Urothelium cell line (cell line): Measurements from ENCODE around the gene GRID1.

Experiments used
- DNase-seq: peaks from one replicate; pipeline ENCODE4 v3.0.0; 2011; ENCODE audit warnings: low spot score, mixed read lengths
- FAIRE-seq: peaks from 2 replicates; lab custom pipeline; 2011; peaks lifted over from hg19 to GRCh38; lab: Jason Lieb, UNC

Gene GRID1

DNA sequence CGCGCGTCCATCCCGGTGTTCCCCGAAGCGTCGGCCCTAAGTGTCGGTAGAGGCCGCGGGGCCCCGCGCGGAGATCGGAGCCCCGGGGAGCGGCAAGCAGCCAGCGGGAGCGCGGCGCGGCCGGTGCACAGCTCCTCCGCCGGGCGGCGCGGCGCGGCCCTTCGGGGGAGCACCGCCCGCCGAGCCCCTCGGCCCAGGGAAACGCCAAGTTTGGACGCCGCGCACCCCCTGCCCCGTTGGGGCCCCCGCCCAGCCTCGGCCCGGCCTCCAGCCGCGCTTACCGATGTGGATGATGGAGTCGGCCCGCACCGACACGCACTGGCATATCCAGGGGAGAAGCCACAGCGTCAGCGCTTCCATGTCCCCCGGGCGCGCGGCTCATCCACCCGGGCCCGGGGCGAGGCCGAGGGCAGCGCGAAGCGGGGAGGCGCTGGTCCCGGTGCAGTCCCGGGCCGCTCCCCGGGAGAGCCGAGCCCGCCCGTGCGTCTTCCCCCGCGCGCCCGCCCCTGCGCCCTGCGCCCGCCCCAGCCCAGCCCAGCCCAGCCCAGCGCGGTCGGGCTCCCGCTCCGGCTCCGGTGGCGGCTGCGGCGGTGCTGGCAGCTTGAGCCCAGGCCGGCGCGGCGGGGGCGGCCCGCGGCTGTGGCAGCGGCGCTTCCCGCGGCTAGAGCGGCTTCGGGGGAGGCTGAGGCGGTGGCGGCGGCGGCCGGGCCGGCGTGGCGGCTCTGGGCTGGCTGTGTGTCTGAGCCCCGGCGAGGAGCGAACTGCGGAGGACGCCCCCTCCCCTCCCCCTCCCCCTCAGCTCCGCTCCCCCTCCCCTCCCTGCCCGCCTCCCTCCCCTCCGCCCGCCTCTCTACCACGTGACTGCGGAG is at the start of gene GRID1:
GRID1 (minus strand) TSS at position 763 of the 869 bp plus-strand sequence.
- FAIRE-seq = no peak

GRCh38 chr10:86415583-86415982 is 49.0 kb upstream of the GRID1 start:
- FAIRE-seq (no peak), DNase-seq (no peak)

More for the DNA sequence above, at the start of gene GRID1:
- peak; percentile 82 for DNase-seq

- FAIRE-seq (no peak), DNase-seq (no peak)
Observed at GRCh38 chr10:86415116-86415515, 48.5 kb upstream of the GRID1 start.

GRCh38 chr10:86413046-86413728 is 46.6 kb upstream of the GRID1 start:
- DNase-seq = no peak

GRCh38 chr10:86411852-86412560 is 45.4 kb upstream of the GRID1 start:
- no peak for FAIRE-seq

More at GRCh38 chr10:86413046-86413728, 46.6 kb upstream of the GRID1 start:
- no peak for FAIRE-seq

DNA sequence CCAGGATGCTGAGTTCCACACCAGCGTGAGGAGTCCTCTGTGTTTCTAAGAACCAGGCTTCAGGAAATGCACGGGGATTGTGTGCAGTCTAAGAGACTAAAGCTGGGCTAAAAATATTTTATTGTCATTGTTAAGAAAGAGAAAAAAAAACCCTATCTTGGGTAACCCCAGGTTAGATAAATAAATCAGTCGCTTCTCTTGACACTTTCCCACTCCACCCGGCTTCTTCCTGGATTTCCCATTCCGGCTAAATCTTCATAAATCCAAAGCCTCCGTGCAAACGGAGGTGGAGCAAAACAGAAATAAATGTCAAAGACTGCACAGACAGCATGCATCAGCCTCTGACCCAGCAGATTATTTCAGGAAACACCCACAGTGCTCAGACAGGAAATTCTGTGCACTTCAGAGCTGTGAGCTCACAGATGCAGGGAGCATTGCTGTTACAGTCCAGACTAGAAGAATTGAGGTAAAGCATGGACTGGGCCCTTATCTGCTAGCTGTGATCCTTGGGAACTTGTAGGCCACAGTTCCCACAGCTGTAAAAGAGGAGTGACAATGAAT is 44.8 kb upstream of the GRID1 start:
- FAIRE-seq = no peak
- no peak for DNase-seq

More at GRCh38 chr10:86411852-86412560, 45.4 kb upstream of the GRID1 start:
- DNase-seq = no peak

- FAIRE-seq (peak; percentile 32), DNase-seq (no peak)
Observed at GRCh38 chr10:86410542-86411124, 44.0 kb upstream of the GRID1 start.

DNA sequence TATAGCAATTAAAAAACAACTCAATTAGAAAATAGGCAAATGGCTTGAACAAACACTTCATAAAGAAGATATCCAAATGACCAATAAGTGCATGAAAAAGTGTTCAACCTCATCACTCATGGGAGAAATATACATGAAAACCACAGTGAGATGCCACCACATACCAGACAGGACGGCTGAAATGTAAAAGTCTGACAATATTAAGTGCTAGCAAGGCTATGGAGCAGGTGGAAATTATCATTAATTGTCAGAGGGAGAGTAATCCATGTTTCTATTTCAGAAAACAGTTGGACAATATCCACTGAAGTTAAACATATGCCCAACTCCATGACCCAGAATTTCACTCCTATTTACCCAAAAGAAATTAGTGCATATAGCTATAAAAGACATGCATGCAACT is 42.6 kb upstream of the GRID1 start:
- no peak for FAIRE-seq

GRCh38 chr10:86403183-86403797 is 36.7 kb upstream of the GRID1 start:
- DNase-seq (no peak), FAIRE-seq (no peak)

More for the DNA sequence above, 42.6 kb upstream of the GRID1 start:
- DNase-seq = no peak

DNA sequence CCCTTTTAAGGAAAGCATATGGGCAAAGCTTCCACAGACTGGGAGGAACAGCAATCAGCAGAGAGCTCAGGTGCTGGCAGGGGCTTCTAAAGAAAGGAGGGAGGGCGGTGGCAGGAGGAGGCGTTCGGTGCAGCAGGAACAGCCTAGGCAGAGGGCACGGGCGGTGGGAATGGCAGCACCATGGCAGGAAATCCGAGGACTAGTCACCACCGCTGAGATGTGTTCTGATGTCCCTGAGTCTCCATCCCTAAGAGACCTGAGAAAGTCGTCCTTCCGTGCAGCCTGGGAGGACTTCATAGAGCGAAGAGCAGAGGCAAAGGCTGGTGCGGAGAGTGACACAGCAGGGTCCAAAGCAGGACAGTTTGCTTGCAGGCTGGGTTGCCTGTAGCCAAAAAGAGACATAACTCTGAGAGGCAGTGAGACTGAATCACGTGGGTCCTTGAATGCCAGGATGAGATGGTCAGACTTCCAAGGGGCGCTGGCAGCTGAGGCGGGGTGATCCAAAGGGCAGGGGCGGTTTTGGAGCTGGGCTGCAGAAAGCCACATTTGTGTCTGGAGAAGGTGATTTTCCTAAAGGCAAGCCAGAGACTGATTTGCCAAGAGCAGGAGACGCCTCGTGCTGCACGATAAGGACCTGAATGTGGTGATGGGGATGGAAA is 35.8 kb upstream of the GRID1 start:
- DNase-seq = no peak
- no peak for FAIRE-seq

DNA sequence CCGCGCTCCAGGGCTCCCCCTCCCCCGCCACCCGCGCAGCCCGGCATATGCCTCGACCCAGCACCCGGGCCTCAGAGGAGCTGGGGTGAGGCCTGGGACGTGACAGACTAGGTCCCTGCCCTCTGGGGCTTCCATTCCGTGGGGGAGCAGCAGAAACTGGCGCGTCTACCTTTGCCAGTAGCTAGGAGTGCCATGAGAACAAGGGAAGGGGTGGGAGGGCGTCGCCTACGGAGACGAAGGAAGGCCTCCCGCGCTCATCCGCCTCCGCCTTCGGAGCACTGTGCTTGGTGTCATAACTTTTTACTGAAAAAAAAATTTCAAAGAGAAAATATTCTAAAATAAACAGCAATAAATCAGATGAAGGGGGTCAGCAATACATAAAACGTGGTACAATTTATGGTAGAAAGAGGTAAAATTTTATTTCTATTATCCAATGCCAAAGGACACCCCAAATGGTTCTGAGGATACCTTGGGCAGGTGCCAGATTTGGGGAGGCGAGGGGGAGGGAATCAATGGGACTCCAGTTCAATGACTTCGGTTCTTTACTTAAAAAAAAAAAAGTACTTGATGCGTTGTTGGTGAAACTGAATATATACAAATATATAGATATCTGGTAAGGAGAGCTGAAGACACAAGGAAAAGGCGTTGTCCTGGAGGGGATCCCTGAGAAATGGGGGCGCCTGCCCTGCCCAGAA is 35.1 kb upstream of the GRID1 start:
- FAIRE-seq (no peak), DNase-seq (no peak)

DNA sequence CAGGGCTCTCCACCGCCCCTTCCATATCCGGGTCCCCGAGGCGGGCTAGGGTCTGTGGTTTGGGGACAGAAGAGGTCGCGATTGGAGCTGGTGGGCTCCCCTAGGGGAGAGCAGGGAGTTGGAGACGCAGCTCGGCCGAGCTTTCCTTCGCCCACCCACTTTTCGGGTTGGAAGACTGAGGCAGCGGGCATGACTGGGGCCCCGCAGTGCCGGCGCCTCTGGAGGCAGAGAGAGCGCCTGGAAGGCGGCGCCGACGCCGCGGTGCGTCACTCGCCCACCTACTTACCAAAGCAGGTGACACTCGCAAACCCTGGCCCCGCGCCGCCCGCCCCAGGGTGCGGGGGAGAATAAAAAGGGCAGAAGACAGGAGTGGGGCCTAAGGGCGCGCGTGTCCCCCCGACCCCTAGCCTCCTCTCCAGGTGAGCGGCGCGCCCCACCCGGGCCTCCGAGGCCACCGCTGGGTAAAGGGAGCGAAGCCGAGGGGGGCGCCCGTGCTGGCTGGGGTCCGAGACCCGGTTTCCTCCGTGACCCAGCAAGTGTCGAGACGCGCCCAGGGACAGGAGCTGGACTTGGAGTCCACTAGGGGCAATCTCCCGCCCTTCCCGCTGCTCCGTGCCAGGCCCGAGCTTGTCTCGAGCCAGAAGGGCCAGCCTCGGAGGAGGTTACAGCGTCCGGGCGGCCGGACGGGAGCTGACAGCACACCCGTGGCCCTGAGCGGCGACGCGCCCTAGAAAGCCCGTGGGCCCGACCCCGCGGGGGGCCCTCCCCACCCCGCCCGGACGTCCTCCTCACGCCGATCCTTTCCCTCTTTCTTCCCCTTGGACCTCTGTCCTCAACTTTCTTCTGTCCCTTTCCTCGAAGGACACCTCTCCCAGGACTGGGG is 34.4 kb upstream of the GRID1 start:
- FAIRE-seq (no peak), DNase-seq (no peak)

DNA sequence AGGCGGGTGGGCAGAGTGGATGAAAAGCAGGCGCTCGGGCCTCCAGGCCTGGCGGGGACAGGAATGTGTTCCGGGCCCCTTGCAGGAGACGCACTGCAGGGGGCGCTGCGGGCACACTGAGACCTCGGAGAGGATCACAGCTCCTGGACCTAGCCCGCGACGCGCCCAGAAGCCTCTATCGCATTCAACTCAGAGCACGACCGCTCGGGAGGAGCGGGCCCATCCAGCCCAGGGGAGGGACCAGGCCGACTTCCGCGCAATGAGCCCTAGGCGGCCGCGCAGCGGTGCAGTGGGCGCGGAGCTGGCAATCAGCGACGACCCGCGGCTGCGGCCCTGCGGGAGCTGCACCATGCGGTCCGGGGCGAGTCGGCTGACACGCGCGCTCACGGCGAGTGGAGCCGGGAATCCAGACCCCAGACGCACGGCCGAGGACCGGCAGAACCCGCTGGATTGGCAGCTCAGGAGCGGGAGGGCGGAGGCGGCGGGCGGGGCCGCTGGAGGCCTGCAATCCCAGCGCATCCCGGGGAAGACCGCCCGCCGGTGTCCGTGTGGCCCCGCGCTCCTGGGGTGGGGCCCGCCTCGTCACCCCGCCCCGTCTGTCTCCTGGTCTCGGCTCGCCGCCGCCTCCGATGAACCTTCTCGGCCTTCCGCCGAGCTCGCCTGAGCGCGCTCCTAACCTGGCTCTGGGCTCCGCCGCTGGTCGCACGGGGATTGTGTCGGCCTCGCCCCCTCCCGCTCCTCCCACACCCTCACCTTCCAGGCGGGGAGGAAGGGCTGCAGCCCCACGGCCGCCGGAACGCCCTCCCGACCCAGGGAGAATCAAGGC is 33.5 kb upstream of the GRID1 start:
- FAIRE-seq (no peak), DNase-seq (peak; percentile 76)

DNA sequence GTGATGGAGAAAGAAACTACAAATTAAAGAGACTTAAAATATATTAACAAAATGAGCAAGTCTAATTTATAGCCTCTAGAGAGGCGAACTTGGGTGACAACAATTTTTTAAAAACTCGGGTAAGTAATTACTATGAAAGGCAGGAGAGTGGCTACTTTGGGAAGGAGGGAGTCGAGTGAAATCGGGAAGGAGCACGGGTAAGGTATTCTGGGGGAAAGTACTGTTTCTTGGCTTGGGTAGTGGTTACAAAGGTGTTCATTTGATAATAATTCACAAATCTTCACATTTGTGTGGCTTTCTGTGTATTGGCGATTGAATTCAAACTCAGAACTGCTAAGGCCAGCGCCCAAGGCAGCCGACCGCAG is 32.9 kb upstream of the GRID1 start:
- DNase-seq (no peak), FAIRE-seq (no peak)

DNA sequence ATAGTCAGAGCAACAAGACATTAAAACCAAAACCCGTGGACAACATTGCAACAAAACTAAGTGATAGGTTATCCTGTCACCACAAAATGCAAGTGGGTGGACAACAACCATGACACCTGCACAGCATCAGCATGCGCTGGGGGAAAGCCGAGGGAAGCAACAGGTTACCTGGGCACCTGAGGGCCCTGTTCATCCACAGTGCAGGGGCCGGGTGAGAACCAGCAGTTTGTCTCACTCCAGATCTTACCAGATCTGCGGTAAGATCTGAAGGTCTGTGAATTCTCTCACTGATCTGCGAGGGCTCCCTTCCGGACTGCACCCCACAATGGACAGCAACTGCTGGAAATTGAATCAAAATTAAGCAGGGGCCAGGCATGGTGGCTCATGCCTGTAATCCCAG is 30.5 kb upstream of the GRID1 start:
- DNase-seq (no peak), FAIRE-seq (no peak)

GRCh38 chr10:86393862-86394455 is 27.4 kb upstream of the GRID1 start:
- DNase-seq (no peak), FAIRE-seq (no peak)

DNA sequence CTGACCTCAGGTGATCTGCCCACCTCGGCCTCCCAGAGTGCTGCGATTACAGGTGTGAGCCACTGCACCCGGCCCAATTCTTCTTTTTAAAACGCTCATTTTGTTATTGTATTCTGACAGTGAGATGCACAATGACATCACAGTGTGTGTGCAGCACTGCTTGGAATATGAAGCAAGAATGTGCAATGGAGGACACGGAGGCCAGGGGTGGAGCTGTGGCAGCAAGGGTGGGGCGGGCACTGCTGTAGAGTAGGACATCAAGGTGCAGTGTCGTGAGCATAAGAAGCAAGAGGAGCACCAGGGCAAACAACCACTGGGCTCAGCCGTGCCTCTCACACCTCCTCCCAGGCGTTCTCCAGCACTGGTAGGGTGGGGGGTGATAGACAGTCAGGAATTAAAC is 26.8 kb upstream of the GRID1 start:
- FAIRE-seq (no peak), DNase-seq (no peak)
